Small intestine (tissue), 7 donors: ENCODE measurements around the gene THAP7. TPM values are rescaled to one million over a fixed set of nuclear protein-coding genes. Genes with fewer than 3 reads are reported as not detected.

ENCODE experiments used
- DNase-seq, 2 donors: peaks; one replicate each; pipeline versions ENCODE4 v3.0.0 to v3.0.0-alpha.2; 2013
- FAIRE-seq: peaks from 2 replicates; lab custom pipeline; 2012; peaks lifted over from hg19 to GRCh38; lab: Jason Lieb, UNC
- H3K27ac ChIP-seq, 3 donors: one replicate each; pipeline ENCODE4 v1.5.1; 2013; ENCODE audit warnings: low read length in 2 of 3, mild to moderate bottlenecking in 2 of 3, control low read depth in 1 of 3, inconsistent platforms in 1 of 3, low read depth in 1 of 3, moderate library complexity in 1 of 3
- H3K27me3 ChIP-seq, 3 donors: one replicate each; pipeline ENCODE4 v1.6.1; 2013; ENCODE audit warnings: low read length in 3 of 3, inconsistent platforms in 1 of 3; ENCODE audit not compliant: control insufficient read depth in 3 of 3, insufficient read depth in 3 of 3
- H3K36me3 ChIP-seq, 3 donors: one replicate each; pipeline ENCODE4 v1.6.1; 2013; ENCODE audit warnings: low read length in 3 of 3, inconsistent platforms in 1 of 3, low read depth in 1 of 3, mild to moderate bottlenecking in 1 of 3, moderate library complexity in 1 of 3; ENCODE audit not compliant: control insufficient read depth in 3 of 3, insufficient read depth in 2 of 3
- H3K4me1 ChIP-seq, 3 donors: one replicate each; pipeline ENCODE4 v1.6.1; 2013; ENCODE audit warnings: low read length in 2 of 3, inconsistent platforms in 1 of 3, low read depth in 1 of 3, mild to moderate bottlenecking in 1 of 3, moderate library complexity in 1 of 3; ENCODE audit not compliant: control insufficient read depth in 3 of 3, insufficient read depth in 2 of 3
- H3K4me3 ChIP-seq, 3 donors: one replicate each; pipeline ENCODE4 v1.5.1; 2013; ENCODE audit warnings: low read length in 3 of 3, control low read depth in 1 of 3, inconsistent platforms in 1 of 3, low read depth in 1 of 3, mild to moderate bottlenecking in 1 of 3, moderate library complexity in 1 of 3
- H3K9me3 ChIP-seq, 2 donors: one replicate each; pipeline ENCODE4 v1.6.1; 2013; ENCODE audit warnings: low read depth in 1 of 2, low read length in 1 of 2; ENCODE audit not compliant: control insufficient read depth in 2 of 2, insufficient read depth in 1 of 2
- WGBS, 3 donors: extraction: QIAGEN DNeasy Blood & Tissue Kit; methylation state at CpG; one replicate each; pipeline ENCODE4 v1.1.7; 2013; 5-methylcytosine and 5-hydroxymethylcytosine counted together
- polyA plus RNA-seq, 4 donors: library from polyadenylated mRNA; stranded (reverse) in 3 of 4; unstranded in 1 of 4; fragments of 200-250 nt in 3 of 4; fragments of 120-200 nt in 1 of 4; gene quantifications; one replicate each; pipeline versions ENCODE4 v1.2.1 to v1.2.3, GENCODE V29; 2013
- donor health status: healthy with polysubstance abuse.
- donor health status: control.
- donor health status: control.
- donor health status: Bipolar disorder and iron deficiency.
- donor health status: healthy.

The THAP7 gene
- polyA plus RNA-seq, 4 donors, result 27.0 to 43.2 (median 30.8) TPM

DNA sequence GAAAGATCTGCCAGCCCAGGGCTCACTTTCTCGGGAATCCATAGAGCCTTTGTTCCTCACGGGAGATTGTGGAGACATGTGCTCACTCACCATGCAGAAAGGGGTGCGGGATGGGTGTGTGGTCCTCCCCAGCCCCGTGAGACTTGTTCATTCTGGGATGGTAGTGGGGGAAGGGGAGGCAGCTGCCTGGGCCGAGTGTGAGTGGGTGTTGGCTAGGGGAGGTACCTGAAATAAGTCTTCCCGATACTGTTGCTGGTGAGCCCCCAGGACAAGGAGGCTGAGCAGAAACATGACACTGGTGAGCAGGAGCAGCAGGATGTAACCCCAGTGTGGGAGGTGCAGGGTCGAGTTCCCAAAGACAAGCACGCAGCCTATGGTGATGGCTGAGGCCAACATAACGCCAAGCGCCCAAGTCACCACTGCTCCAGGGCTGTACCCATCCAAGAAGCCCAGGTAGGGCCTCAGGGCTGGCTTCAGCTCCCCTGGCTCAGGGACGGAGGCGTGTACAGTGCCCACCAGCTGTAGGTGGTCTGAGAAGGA, 27.6 kb upstream of the THAP7 start:
- WGBS, 3 donors, result 74 to 87% (median 82%) methylated on average over 12 of the region's 12 CpGs
- DNase-seq (no peak), FAIRE-seq (no peak)
- Histone ChIP-seq H3K4me1 (peaks cover 0 to 23% (median 0%) of the 10 kb centered on the region in 3 donors), H3K36me3 (peaks cover 0 to 30% (median 0%) of the 10 kb centered on the region in 3 donors), H3K27me3 (peaks cover 0 to 3% (median 0%) of the 10 kb centered on the region in 3 donors), H3K4me3 (no peak overlapping the region), H3K9me3 (no peaks in the 10 kb centered on the region), H3K27ac (no peak overlapping the region)

DNA sequence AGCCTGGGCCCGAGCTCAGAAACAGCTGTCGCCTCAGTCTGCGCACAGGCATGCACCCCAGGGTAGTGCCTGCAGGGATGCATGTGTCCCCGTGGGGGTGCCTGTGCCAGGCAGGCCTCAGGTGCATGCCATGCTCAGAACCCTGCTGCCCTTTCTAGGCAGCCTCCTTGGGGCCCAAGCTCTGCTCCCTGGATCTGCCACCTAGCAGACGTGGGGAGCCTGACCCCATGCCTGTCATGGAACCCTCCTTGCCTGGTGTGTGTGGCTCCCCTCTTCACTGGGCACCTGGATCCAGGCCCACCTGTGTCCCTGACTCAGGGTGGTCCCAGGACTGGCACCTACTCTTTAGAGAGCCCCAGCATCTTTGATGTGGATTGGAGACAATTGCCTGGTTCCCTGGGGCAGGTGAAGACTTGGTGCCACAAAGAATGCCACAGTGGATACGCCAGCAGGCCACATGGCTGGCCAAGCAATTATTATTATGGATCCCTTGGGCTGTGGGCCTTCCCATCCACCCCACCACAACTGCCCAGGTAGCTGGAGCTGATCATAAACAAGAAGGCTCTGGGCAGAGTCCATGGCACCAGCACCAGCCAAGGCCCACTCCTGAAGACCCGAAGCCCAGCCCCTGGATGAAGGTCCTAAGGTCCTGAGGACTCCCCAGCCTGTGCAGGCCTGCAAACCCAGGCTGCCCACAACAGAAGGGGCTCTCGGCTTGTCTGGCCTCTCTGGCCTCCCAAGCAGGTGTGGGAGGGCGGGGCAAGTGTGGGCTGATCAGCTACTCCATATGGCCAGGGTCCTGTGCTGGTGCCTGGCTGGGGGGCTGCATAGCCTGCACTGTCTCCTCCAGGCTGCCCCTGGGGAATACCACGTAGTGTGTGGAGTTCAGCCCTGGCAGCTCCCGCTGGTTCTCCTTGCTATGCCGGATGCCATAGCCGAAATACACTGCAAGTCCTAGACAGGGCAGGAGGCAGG, 26.6 kb upstream of the THAP7 start:
- 87 to 89% (median 88%) methylated on average over 13 of the region's 13 CpGs for WGBS, 3 donors
- FAIRE-seq (no peak), DNase-seq (no peak)
- no peak overlapping the region for H3K27ac ChIP-seq
- no peaks in the 10 kb centered on the region for H3K9me3 ChIP-seq
- H3K36me3 ChIP-seq, result peaks cover 0 to 30% (median 0%) of the 10 kb centered on the region in 3 donors
- H3K4me1 ChIP-seq, result peaks cover 0 to 23% (median 0%) of the 10 kb centered on the region in 3 donors
- no peak overlapping the region for H3K4me3 ChIP-seq
- peaks cover 0 to 3% (median 0%) of the 10 kb centered on the region in 3 donors for H3K27me3 ChIP-seq

DNA sequence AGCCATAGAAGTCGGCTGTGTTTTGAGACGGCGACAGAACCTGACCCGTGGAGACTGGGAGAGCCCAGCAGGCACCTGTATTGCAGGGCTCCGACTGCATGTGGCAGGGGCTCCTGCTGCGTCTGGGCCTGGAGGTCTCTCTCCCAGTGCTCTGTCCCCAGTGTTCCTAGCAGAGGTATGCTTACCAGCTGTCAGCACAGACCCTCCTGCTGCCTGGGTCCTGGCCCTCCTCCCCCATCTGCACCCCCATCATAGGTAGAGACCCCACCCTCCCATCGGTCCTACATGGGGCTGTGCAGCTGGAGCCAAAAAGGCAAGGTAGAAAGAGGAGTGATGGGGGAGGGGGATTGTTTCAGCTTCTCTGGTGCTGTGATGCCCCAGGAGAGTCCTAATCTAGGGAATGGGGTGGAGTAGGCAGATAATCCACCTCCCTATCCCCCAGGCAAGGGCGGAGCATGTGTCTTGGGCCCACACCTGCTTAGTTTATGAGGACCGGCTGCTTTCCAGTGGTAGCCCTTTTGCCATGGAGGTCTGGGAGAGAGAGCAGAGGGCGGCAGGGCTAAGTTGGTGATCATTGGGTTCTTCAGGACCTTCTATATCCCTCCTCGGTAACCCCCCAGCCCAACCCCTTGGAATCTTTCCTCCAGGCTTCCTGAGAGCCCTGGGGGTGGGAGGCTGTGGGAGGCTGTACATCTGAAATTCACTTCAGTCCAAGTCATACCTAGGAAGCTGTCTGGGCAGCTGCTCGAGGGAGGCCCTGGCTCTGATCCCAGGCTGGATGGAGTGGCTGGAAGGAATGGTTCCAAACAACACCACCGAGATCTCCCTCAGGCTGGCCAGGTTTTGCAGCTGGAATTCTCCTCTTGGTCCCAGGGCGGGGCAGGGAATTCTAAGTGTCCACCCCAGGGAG, 25.1 kb upstream of the THAP7 start:
- FAIRE-seq (no peak), DNase-seq (no peak)
- Histone ChIP-seq H3K27ac (no peak overlapping the region), H3K9me3 (no peaks in the 10 kb centered on the region), H3K4me3 (no peak overlapping the region), H3K4me1 (peaks cover 0 to 12% (median 0%) of the 10 kb centered on the region in 3 donors), H3K36me3 (peaks cover 0 to 30% (median 0%) of the 10 kb centered on the region in 3 donors), H3K27me3 (peaks cover 0 to 3% (median 0%) of the 10 kb centered on the region in 3 donors)
- 65 to 79% (median 79%) methylated on average over 14 of the region's 14 CpGs for WGBS, 3 donors

DNA sequence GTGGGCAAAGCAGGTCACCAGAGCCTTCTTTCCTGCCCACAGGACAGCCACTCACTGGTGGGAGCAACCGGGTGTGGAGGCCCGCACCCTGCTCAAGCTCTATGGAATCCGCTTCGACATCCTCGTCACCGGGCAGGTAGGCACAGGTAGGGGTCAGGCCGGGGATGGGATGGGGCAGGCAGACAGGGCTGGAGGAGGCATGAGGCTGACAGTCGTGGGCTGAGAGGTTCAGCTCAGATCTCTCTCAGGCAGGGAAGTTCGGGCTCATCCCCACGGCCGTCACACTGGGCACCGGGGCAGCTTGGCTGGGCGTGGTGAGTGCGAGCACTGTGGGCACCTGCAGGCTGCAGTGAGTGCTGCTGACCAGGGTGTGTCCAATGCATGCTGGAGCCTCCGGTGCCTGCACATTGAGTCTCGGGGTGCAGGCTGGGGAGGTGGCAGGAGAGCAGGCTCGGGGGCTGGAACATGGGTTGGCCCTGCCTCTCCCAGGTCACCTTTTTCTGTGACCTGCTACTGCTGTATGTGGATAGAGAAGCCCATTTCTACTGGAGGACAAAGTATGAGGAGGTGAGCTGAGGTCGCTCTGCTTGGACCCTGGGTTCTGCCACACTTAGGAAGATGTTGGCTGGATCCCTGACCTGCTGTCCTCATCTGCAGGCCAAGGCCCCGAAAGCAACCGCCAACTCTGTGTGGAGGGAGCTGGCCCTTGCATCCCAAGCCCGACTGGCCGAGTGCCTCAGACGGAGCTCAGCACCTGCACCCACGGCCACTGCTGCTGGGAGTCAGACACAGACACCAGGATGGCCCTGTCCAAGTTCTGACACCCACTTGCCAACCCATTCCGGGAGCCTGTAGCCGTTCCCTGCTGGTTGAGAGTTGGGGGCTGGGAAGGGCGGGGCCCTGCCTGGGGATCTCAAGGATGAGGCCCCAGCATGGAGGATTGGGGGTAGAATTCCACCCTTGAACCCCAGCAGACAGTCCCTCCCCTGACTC, 24.1 kb upstream of the THAP7 start:
- H3K27ac ChIP-seq, result no peak overlapping the region
- 78 to 88% (median 84%) methylated on average over 27 of the region's 27 CpGs for WGBS, 3 donors
- FAIRE-seq, result no peak

DNA sequence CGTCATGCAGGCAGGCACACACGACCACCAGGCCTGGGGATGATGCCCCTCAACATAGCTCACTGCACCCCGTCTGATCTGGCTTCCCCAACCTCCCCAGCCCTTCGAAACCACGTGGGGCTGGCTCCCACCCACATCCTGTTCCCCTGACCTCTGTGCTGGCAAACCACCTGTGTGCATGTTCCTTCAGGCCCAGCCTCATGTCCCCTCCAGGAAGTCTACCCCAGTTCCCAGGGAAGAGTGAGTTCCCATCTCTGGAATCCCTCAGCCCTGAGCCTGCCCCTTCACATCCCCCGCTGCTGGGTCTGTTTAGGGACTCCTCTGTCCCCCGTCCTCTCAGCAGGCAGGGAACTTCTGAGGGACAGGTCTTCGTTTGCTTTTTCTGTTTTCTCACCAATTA, 23.3 kb upstream of the THAP7 start:
- H3K36me3 ChIP-seq, result peaks cover 0 to 24% (median 0%) of the 10 kb centered on the region in 3 donors
- H3K4me1 ChIP-seq, result no peaks in the 10 kb centered on the region
- H3K27ac ChIP-seq, result no peak overlapping the region
- WGBS, 3 donors, result 49 to 64% (median 60%) methylated on average over 8 of the region's 8 CpGs
- no peak overlapping the region for H3K4me3 ChIP-seq
- H3K27me3 ChIP-seq, result no peaks in the 10 kb centered on the region
- no peaks in the 10 kb centered on the region for H3K9me3 ChIP-seq
- FAIRE-seq (no peak), DNase-seq (no peak)

More for the DNA sequence above, 24.1 kb upstream of the THAP7 start:
- Histone ChIP-seq H3K27me3 (no peaks in the 10 kb centered on the region), H3K4me3 (no peak overlapping the region), H3K36me3 (peaks cover 0 to 30% (median 0%) of the 10 kb centered on the region in 3 donors), H3K4me1 (peaks cover 0 to 5% (median 0%) of the 10 kb centered on the region in 3 donors), H3K9me3 (no peaks in the 10 kb centered on the region)
- DNase-seq, result no peak

DNA sequence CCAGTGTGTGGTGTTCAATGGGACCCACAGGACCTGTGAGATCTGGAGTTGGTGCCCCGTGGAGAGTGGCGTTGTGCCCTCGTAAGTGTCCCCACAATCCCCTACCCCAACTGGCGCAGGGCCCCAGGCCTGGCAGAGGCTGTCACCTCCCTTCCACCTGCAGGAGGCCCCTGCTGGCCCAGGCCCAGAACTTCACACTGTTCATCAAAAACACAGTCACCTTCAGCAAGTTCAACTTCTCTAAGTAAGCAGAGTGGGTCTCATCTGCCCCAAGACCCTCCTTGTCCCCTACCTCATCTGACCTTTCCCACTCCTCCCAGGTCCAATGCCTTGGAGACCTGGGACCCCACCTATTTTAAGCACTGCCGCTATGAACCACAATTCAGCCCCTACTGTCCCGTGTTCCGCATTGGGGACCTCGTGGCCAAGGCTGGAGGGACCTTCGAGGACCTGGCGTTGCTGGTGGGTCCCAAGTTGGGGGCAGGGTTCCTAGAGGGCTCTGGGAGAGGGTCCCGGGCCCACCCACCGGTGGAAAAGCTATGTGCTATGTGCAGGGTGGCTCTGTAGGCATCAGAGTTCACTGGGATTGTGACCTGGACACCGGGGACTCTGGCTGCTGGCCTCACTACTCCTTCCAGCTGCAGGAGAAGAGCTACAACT, 21.2 kb upstream of the THAP7 start:
- FAIRE-seq, result no peak
- 72 to 78% (median 73%) methylated on average over 13 of the region's 13 CpGs for WGBS, 3 donors
- H3K4me1 ChIP-seq, result no peaks in the 10 kb centered on the region

DNA sequence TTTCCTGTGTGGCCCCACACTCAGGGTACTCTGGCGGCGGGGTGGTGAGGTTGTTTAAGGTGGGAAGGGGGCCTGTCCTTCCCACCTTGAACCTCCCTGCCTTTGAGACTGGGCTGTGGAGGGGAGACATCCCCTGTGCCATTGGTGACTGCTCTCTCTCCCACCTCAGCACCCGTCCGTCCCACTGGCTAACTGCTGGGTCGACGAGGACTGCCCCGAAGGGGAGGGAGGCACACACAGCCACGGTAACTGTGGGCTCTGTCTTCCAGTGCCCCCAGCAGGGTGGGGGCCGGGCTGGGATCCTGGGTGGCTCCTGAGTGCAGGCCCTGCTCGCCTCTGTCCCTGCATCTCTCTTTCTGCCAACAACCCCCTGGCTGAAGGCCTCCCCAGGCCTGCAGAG, 20.6 kb upstream of the THAP7 start:
- Histone ChIP-seq H3K4me3 (no peak overlapping the region), H3K27ac (no peak overlapping the region), H3K27me3 (no peaks in the 10 kb centered on the region), H3K36me3 (no peaks in the 10 kb centered on the region), H3K4me1 (no peaks in the 10 kb centered on the region), H3K9me3 (no peaks in the 10 kb centered on the region)
- DNase-seq (no peak), FAIRE-seq (no peak)
- WGBS, 3 donors, result 70 to 83% (median 78%) methylated on average over 10 of the region's 10 CpGs

More for the DNA sequence above, 21.2 kb upstream of the THAP7 start:
- no peaks in the 10 kb centered on the region for H3K27me3 ChIP-seq
- H3K9me3 ChIP-seq, result no peaks in the 10 kb centered on the region
- no peak overlapping the region for H3K4me3 ChIP-seq
- peaks cover 0 to 2% (median 0%) of the 10 kb centered on the region in 3 donors for H3K36me3 ChIP-seq
- no peak for DNase-seq
- H3K27ac ChIP-seq, result no peak overlapping the region
